ENCODE results near the gene HSDL2. TPM values are rescaled to one million over a fixed set of nuclear protein-coding genes. Genes with fewer than 3 reads are reported as not detected.

HSDL2 gene
- total and polyA plus RNA-seq, 2 of the 4 experiments (the other 2 are of a cell fraction), result 17.7 to 65.8 TPM

GRCh38 chr9:112437406-112437805 lies 57.5 kb downstream of the HSDL2 start:
- H3K4me1 ChIP-seq (ENCODE audit: control insufficient read depth, insufficient read depth, low read length), result no peaks in the 10 kb centered on the region
- no peak overlapping the region for H2AK5ac ChIP-seq (ENCODE audit: low read depth, low read length)
- in situ Hi-C loops (cut with MboI; ENCODE audit: low sequenced_read_pairs), result no loop called here
- TF ChIP-seq RAD21 (IDR thresholded peaks at IDR 0.05; ENCODE audit: low read length), result no peak
- no peak for TF ChIP-seq CEBPB (IDR thresholded peaks at IDR 0.05; ENCODE audit: low read depth, low read length)
- TF ChIP-seq USF2 (IDR thresholded peaks at IDR 0.05; ENCODE audit: low read depth, low read length), result no peak
- no peak for TF ChIP-seq MAFK (IDR thresholded peaks at IDR 0.05; ENCODE audit: low read depth, low read length)
- TF ChIP-seq CHD1 (IDR thresholded peaks at IDR 0.05; ENCODE audit: low read depth, low read length), result no peak
- TF ChIP-seq SMC3 (IDR thresholded peaks at IDR 0.05; ENCODE audit: low read depth, low read length), result no peak
- TF ChIP-seq, protein P1, sequence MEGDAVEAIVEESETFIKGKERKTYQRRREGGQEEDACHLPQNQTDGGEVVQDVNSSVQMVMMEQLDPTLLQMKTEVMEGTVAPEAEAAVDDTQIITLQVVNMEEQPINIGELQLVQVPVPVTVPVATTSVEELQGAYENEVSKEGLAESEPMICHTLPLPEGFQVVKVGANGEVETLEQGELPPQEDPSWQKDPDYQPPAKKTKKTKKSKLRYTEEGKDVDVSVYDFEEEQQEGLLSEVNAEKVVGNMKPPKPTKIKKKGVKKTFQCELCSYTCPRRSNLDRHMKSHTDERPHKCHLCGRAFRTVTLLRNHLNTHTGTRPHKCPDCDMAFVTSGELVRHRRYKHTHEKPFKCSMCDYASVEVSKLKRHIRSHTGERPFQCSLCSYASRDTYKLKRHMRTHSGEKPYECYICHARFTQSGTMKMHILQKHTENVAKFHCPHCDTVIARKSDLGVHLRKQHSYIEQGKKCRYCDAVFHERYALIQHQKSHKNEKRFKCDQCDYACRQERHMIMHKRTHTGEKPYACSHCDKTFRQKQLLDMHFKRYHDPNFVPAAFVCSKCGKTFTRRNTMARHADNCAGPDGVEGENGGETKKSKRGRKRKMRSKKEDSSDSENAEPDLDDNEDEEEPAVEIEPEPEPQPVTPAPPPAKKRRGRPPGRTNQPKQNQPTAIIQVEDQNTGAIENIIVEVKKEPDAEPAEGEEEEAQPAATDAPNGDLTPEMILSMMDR (conservative IDR thresholded peaks at IDR 0.05; ENCODE audit: low read depth, low read length), result no peak
- TF ChIP-seq NFE2L2 (IDR thresholded peaks at IDR 0.05; ENCODE audit: low read depth, low read length), result no peak
- TF ChIP-seq POLR2A (IDR thresholded peaks at IDR 0.05; ENCODE audit: low read depth, low read length), result no peak
- TF ChIP-seq MXI1 (IDR thresholded peaks at IDR 0.05; ENCODE audit: borderline replicate concordance, low read depth, low read length), result no peak
- no peak for TF ChIP-seq RCOR1 (IDR thresholded peaks at IDR 0.05; ENCODE audit: insufficient replicate concordance, low read length)
- TF ChIP-seq FOS (IDR thresholded peaks at IDR 0.05; ENCODE audit: low read depth, low read length), result no peak
- H4K5ac ChIP-seq (ENCODE audit: low read depth, low read length), result no peak overlapping the region
- H3K9me3 ChIP-seq (ENCODE audit: control insufficient read depth, insufficient read depth, low read length), result no peaks in the 10 kb centered on the region
- no peak overlapping the region for H2BK5ac ChIP-seq (ENCODE audit: low read depth, low read length, poor library complexity, severe bottlenecking)
- no peak overlapping the region for H3K9ac ChIP-seq (ENCODE audit: low read depth, low read length)
- intact Hi-C loops (cut with micrococcal nuclease), result no loop called here
- CTCF ChIA-PET, result no interaction called here
- no peaks in the 10 kb centered on the region for H3K79me1 ChIP-seq (ENCODE audit: low read depth in 1 of 2, low read length in 2 of 2)
- dilution Hi-C loops (cut with HindIII; ENCODE audit: low sequenced_read_pairs, unreplicated experiment), result no loop called here
- no peak overlapping the region for H2AFZ ChIP-seq (replicated peaks; ENCODE audit: low read length, poor library complexity)
- no peak overlapping the region for H3K14ac ChIP-seq (replicated peaks; ENCODE audit: low read depth, low read length)
- no peak overlapping the region for H3K4me3 ChIP-seq (ENCODE audit: insufficient read depth, low read depth, low read length)
- no peak overlapping the region for H2BK15ac ChIP-seq (ENCODE audit: low read depth, low read length)
- ATAC-seq (ENCODE audit: low read depth) (no peak), DNase-seq (no peak)
- no peak overlapping the region for H3K27ac ChIP-seq (ENCODE audit: insufficient read depth, low read length)
- no peak overlapping the region for H2BK120ac ChIP-seq (ENCODE audit: low read depth, low read length)
- no peak overlapping the region for H2BK20ac ChIP-seq (ENCODE audit: low read depth, low read length)
- no peak overlapping the region for H3K4me2 ChIP-seq (ENCODE audit: low read depth, low read length)
- H3K27me3 ChIP-seq (ENCODE audit: control insufficient read depth, insufficient read depth, low read length), result no peaks in the 10 kb centered on the region
- no peak overlapping the region for H2AK9ac ChIP-seq (replicated peaks; ENCODE audit: low read depth, low read length, poor library complexity)
- peaks cover 2% of the 10 kb centered on the region for H3K9me1 ChIP-seq (ENCODE audit: insufficient read depth, low read length)
- no peak overlapping the region for H3K23ac ChIP-seq (ENCODE audit: low read depth, low read length)
- no peak overlapping the region for H3K4ac ChIP-seq (ENCODE audit: low read depth, low read length)
- H3K36me3 ChIP-seq (ENCODE audit: control insufficient read depth, insufficient read depth, low read length), result peaks cover 10% of the 10 kb centered on the region
- H4K8ac ChIP-seq (ENCODE audit: low read depth in 2 of 2, low read length in 2 of 2), result no peak overlapping the region
- WGBS, 2 experiments (ENCODE audit: extremely low coverage in 2 of 2, insufficient read length in 1 of 2), result 100% methylated on average over 1 of the region's 2 CpGs; no CpG with 5 or more reads in 1 of the 2 experiments
- H4K91ac ChIP-seq (ENCODE audit: insufficient read depth, low read depth, low read length), result no peak overlapping the region
- no peak overlapping the region for H3K18ac ChIP-seq (ENCODE audit: low read depth, low read length)
- H3K56ac ChIP-seq (ENCODE audit: extremely low read depth, insufficient read depth, low read length), result no peak overlapping the region
- BruUV-seq (replicated peaks), result no TSS peak
- H4K20me1 ChIP-seq (ENCODE audit: insufficient read depth, low read length), result no peaks in the 10 kb centered on the region
- POLR2A ChIA-PET (ENCODE audit: unreplicated experiment), result no interaction called here
